ENCODE results near the gene NUMBL. TPM values are rescaled to one million over a fixed set of nuclear protein-coding genes. Genes with fewer than 3 reads are reported as not detected.
A peak's percentile ranks its signal among the peaks of the same experiment; 100 is the strongest.

NUMBL gene
- total and polyA plus RNA-seq, 9 of the 15 experiments (the other 6 are each of a cell fraction or from before 2014, with no cell fraction given): 0.39 to 38.6 (median 6.6) TPM

- H4K20me1 ChIP-seq (replicated peaks; ENCODE audit: control insufficient read depth, insufficient read depth, low read length): no peaks in the 10 kb centered on the region
- TF ChIP-seq BHLHE40 (IDR thresholded peaks at IDR 0.05; ENCODE audit: low read length): no peak
- peak; percentile 57; the same call in 1 of the 2 replicates for TF ChIP-seq ZNF121 (CRISPR knock-in tag; conservative IDR thresholded peaks at IDR 0.05)
- CTCF ChIA-PET (ENCODE audit: low intra/inter-chr PET ratio): no interaction called here
- BruUV-seq (replicated peaks): no TSS peak
- H3K4me3 ChIP-seq: no peak overlapping the region
- peaks cover 4 to 16% of the 10 kb centered on the region in 2 experiments for H3K4me1 ChIP-seq (replicated peaks in 1 of 2; ENCODE audit: control insufficient read depth in 2 of 2, insufficient read depth in 2 of 2, low read length in 2 of 2)
- H2AFZ ChIP-seq (ENCODE audit: low read depth, low read length): no peak overlapping the region
- no peaks in the 10 kb centered on the region for H3K27me3 ChIP-seq (ENCODE audit: control insufficient read depth in 2 of 2, insufficient read depth in 2 of 2, low read length in 2 of 2)
- H3K36me3 ChIP-seq (ENCODE audit: control insufficient read depth, insufficient read depth, low read length): peaks cover 21% of the 10 kb centered on the region
- no peaks in the 10 kb centered on the region for H3K79me2 ChIP-seq (ENCODE audit: control insufficient read depth, insufficient read depth, low read length)
- POLR2A ChIA-PET: no interaction called here
- H3K9me3 ChIP-seq (replicated peaks; ENCODE audit: control insufficient read depth, insufficient read depth, low read depth, low read length): no peaks in the 10 kb centered on the region
- intact Hi-C loops (cut with micrococcal nuclease): no loop called here
- WGBS (ENCODE audit: insufficient coverage, low coverage, missing lambda C conversion rate): 75% methylated on average over 6 of the region's 6 CpGs
- no peaks in the 10 kb centered on the region for H3K9me1 ChIP-seq (ENCODE audit: control insufficient read depth, insufficient read depth, low read length)
- in situ Hi-C loops (cut with MboI): no loop called here
- DNase-seq (ENCODE audit: extremely low read depth in 1 of 4, low spot score in 3 of 4) (no peak), ATAC-seq (no peak), FAIRE-seq (no peak)
- H3K9ac ChIP-seq (ENCODE audit: insufficient read depth in 1 of 2, low read depth in 2 of 2, low read length in 2 of 2): no peak overlapping the region
- no peak overlapping the region for H3K27ac ChIP-seq (ENCODE audit: extremely low read depth, low read depth, low read length)
- no peak overlapping the region for H3K4me2 ChIP-seq (ENCODE audit: insufficient read depth, low read length)
These were observed 6.6 kb upstream of the NUMBL start for GRCh38 chr19:40697007-40697406.

- Histone ChIP-seq H3K4me1 (replicated peaks in 1 of 2; ENCODE audit: control insufficient read depth in 2 of 2, insufficient read depth in 2 of 2, low read length in 2 of 2) (peaks cover 15 to 27% of the 10 kb centered on the region in 2 experiments), H2AFZ (ENCODE audit: low read depth, low read length) (no peak overlapping the region), H3K9ac (ENCODE audit: insufficient read depth in 1 of 2, low read depth in 2 of 2, low read length in 2 of 2) (no peak overlapping the region), H3K27ac (ENCODE audit: extremely low read depth, low read depth, low read length) (no peak overlapping the region), H3K4me2 (ENCODE audit: insufficient read depth, low read length) (no peak overlapping the region), H3K36me3 (ENCODE audit: control insufficient read depth, insufficient read depth, low read length) (peaks cover 20% of the 10 kb centered on the region; the same call in 2 of the 3 replicates), H3K4me3 (no peak overlapping the region), H3K79me2 (ENCODE audit: control insufficient read depth, insufficient read depth, low read length) (peaks cover 3% of the 10 kb centered on the region; the same call in 1 of the 3 replicates), H3K9me3 (replicated peaks; ENCODE audit: control insufficient read depth, insufficient read depth, low read depth, low read length) (no peaks in the 10 kb centered on the region), H3K27me3 (ENCODE audit: control insufficient read depth in 2 of 2, insufficient read depth in 2 of 2, low read length in 2 of 2) (no peaks in the 10 kb centered on the region), H3K9me1 (ENCODE audit: control insufficient read depth, insufficient read depth, low read length) (no peaks in the 10 kb centered on the region), H4K20me1 (replicated peaks; ENCODE audit: control insufficient read depth, insufficient read depth, low read length) (no peaks in the 10 kb centered on the region)
- intact Hi-C loops (cut with micrococcal nuclease): no loop called here
- DNase-seq (ENCODE audit: extremely low read depth in 1 of 4, low spot score in 3 of 4) (no peak), ATAC-seq (no peak), FAIRE-seq (no peak)
- ChIA-PET CTCF (ENCODE audit: low intra/inter-chr PET ratio) (no interaction called here), POLR2A (no interaction called here)
- WGBS (ENCODE audit: insufficient coverage, low coverage, missing lambda C conversion rate): 83% methylated on average over 5 of the region's 5 CpGs
- BruUV-seq (replicated peaks): no TSS peak
- in situ Hi-C loops (cut with MboI): no loop called here
- no peak for TF ChIP-seq RERE (CRISPR knock-in tag; IDR thresholded peaks at IDR 0.05; ENCODE audit: borderline replicate concordance)
- no peak for TF ChIP-seq ZNF77 (CRISPR knock-in tag; IDR thresholded peaks at IDR 0.05)
- no peak for TF ChIP-seq ZNF449 (CRISPR knock-in tag; IDR thresholded peaks at IDR 0.05)
These were observed 5.4 kb upstream of the NUMBL start for GRCh38 chr19:40695881-40696280.

All from K562 (cell line).